Activated CD4-positive, alpha-beta T cell treated with anti-CD3 and anti-CD28 coated beads, Interleukin-10, Interleukin-2, amounts not matched to agents 100 ng/mL and 50 ng/mL, durations not matched to agents 16 hours and 8 hours (primary cell): Measurements from ENCODE around the gene SMAD1.

Experiments used
- DNase-seq: peaks from one replicate; pipeline ENCODE4 v3.0.0-alpha.2; 2020

Gene SMAD1

DNA sequence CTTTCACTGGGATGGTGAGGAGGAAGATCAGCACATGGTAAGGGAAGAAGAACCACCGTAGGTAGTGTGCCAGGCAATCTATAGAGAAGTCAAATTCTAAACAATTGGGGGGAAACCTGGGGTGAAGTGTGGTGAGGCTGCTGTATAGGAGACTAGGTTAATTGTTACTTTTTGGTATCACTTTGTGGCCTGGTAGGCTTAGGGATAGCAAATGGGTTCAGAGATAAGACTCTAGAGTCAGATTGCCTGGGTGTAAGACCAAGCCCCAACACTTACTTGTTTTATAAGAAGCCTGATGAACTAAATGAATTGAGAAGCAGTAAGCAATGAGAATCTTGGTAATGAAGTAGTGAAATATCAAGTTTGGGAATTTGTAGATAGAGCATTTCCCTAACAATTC lies 8.7 kb downstream of the SMAD1 start:
- DNase-seq: no peak

DNA sequence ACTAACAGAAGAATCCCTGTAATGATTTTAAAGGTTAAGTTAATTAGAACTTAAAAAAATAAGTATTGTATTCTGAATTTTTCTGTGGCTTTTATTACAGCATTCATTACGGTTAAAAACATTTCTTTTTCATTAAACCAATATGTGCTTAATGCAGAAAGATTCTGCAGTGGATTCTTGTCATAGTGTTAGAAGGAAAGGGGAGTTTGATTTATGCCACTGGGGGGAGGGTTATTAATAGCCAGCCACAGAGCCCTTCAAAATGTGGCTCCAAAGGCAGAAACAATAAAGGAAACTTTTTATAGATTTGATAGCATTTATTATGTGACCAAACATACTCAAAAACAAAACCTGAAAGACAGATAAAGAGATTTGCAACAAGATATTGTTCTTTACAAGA lies 9.1 kb downstream of the SMAD1 start:
- no peak for DNase-seq

DNA sequence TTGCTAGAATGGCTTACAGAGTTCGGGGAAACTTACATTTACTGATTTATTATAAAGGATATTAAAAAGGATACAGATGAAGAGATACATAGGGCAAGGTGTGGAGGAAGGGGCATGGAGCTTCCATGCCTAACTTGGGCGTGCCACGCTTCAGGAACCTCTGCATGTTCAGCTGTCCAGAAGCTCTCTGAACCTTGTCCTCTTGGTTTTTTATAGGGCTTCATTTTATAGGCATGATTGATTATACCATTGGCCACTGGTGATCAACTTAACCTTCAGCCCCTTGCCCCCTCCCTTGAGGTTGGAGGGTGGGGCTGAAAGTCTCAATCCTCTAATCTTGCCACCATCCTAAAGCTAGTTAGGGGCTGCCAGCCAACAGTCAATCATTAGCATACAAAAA lies 10.7 kb downstream of the SMAD1 start:
- DNase-seq: no peak

DNA sequence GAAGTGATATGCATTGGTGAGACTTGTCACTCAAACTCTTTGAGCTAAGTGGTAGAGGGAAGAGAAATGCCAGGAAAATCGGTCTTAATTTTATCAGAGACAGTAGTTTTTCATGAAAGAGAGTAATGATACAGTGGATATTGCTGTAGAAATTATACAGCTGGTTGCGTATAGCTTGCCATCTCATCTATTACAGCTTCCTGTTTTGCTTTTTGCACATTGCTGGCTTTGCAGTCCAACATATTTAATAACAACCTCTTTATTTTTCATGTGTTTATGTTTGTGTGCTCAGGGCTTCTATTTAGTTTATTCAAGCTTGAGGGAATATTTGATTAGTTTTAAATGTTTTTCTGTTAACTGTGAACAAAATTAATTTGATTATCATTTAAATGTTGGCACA lies 11.5 kb downstream of the SMAD1 start:
- no peak for DNase-seq

DNA sequence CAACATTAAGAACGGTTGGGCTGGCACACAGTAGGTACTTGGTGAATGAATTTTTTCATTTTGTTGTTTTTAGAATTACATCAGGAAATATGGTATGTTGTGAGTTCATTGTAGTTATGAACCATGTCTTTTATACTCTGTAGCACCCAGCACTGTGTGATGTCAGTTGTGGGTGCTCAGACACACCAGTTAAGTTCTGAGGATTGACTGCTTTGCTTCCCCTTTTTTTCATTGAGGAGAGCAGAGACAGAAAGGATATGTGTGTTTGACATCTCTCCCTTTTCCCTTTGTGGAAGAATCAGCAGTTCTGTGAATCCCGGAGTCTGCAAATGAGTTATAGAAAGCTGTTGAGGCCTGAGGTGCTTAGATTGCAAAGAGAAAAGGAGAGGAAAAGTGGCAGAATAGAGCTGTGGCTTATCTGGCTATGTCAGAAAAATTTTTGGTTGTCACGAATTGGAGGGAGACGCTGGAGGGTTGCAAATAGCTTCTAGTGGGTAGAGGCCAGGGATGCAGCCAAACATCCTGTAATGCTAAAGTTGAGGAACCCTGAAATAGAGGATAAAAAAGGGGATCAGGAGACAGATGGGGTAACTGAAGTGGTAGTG lies 13.1 kb downstream of the SMAD1 start:
- no peak for DNase-seq

DNA sequence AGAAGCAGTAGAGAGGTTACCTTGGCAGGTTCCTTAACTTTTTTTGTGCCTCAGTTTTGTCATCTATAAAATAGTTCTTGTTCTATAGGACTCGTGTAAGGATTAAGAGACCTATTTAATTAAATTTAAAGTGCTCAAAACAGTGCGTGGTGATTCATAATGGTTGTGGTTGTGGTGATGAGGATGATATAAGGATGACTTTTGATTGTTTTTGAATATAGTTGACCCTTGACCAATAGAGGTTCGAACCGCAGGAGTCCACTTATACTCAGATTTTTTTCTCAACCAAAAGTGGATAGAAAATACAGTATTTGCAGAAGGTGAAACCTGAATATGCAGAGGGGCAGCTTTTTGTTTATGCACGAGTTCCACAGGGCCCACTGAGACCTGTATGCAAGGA lies 14.6 kb downstream of the SMAD1 start:
- no peak for DNase-seq

DNA sequence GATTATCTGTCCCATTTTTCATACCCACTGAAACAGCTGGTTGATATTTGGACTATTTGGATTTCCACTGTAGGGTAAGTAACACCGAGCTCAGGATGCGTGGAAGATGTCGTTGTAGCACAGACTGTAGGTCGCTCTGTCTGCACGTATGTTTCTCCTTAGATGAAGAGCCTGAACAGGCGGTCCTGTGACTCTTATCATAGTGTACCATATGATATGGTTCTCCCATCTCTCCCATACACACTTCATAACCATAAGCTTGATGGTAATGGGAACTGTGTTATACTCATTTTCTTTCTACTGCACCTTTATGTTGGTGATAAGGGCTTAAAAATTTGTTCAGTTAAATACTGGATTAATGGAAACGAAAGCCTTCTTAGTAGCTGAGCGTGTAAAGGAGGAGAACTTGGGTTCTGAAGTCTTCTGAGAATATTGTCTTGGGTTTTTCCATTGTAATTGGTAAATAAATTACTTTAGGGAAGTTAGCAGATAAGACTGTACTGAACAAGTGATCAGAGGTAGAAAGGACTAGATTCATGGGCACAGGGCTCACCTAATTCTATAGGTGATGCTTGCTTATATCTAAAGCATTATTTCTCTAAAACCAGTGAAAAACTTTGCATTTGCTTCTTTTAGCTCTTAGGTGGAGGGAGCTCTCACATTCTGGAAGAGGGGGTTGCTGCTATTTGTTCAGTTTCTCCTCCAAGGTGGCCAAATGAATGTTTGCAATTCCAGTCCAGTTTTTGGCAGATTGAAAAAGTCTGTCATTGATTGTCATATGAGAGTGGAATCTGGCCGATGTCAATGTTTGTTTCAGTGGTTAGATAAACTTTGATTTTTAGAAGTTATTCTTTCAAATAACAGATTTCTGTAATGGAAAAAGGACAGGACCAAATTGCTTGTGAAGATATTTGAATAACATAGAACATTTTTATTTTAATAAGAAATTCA lies 15.8 kb downstream of the SMAD1 start:
- DNase-seq: no peak

DNA sequence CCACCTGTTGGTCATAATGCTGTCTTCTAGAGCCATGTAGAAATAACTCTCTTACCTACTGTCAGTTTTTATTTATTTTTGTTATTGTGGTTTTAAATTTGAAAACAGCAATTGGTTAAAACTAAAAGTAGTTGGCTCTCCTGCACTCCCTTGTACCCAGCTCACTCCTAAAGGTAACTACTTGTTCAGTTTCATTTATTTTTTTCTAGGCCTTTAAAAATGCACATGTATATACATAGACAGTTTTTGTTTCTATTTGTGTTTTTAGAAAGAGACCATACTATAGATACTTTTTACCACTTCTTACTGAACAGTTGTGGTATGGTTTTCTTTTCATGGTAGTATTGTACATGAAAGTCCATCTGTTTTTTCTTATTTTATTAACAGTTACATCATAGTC lies 16.8 kb downstream of the SMAD1 start:
- DNase-seq: no peak

DNA sequence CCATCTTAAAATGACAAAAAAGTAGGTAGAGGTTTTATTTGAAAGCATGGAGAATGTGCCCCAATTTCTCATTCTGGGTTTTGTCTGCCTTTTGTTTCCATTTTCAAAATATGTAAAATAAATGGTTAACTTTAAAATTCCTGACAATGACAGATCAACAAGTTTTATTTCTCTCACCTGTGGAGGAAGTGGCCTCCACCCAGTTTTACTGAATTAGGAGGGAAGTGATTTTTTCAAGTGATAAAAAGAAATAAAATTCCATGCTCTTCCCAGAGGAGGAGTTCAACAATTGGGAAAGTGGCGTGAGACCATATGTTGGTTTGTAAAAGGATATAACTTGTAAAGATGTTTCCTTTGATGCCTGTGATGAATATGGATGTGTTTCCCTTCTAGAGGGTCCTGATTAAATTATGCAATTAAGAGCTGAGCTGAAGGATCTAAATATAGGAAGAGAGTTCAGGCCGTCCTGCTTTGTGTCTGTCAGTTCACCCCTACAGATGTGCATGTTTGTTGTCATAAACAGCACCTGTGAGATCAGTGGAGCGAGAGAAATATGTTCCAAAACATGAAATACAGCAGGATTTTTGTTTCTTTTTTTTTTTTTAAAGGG lies 19.5 kb downstream of the SMAD1 start:
- DNase-seq: no peak

DNA sequence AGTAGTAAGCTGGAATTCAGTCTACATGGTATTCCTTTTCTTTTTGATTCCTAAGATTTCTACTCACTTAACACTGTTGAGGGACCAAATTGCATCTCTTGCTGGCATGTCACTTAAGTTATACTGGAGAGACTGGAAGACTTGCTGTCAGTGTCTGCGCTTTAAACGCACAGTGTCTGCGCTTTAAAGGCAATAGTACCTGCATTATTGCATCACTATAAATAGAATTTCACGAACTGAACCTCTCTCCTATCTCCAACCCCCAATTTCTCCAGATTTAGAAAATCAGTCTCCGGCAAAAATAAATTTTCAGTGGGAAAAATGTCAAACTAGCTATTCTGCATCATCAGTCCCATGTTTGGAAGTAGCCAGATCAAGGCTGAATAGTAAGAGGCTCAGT lies 21.2 kb downstream of the SMAD1 start:
- DNase-seq: no peak

DNA sequence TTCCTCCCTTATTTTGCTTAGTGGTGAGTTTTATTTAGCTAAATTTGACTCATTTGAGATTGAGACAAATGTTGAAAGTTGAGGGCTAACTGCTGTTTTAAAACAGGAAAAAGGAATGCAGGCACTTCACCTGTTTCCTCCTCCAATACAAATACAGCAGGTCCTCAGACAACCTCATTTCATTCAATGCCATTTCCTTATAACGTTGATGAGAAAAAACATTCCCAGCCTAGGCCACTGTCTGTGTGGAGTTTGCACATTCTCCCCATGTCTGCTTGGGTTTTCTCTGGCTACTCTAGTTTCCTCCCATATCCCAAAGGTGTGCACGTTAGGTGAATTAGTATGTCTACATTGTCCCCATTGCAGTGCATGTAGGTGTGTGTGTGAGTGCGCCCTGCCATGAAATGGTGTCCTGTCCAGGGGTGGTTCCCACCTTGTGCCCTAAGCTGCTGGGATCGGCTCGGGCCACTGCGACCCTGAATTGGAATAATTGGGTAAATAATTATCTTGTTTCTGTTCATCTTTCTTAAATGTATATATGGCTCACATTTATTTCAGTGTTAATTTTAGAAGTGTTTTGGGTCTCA lies 21.9 kb downstream of the SMAD1 start:
- DNase-seq: no peak

DNA sequence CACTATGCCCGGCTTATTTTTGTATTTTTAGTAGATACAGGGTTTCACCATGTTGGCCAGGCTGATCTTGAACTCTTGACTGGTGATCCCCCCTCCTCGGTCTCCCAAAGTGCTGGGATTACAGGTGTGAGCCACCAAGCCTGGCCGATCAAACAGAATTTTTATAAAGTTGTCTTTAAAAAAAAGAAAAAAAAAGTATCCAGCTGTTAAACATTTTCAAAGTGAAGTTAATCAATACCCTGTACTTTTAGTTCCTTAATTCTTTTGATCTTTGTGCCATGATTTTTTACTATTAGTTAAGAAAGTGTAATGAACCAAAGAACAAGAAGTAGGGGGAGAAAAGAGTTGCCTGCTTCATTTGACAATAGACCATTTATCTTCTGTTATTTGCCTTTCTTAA lies 24.3 kb downstream of the SMAD1 start:
- DNase-seq: no peak

DNA sequence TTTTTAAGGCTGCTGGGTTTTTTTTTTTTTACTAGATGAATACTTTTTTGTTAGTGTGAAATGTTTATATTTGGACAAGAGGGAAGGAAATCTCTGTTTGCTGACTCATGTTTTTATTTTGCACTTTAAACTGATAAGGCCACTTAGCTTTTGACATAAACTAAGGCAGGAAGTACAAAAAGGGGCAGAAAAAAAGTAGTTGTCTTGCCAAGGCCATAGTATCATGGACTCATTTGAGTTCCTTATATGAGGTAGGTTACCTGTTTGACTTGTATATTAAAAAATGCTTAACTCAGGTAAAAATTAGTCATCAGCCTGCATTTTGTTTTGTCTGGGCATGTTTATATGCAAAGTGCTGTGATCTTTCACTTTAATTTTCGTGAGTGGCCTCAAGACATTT lies 26.0 kb downstream of the SMAD1 start:
- no peak for DNase-seq

DNA sequence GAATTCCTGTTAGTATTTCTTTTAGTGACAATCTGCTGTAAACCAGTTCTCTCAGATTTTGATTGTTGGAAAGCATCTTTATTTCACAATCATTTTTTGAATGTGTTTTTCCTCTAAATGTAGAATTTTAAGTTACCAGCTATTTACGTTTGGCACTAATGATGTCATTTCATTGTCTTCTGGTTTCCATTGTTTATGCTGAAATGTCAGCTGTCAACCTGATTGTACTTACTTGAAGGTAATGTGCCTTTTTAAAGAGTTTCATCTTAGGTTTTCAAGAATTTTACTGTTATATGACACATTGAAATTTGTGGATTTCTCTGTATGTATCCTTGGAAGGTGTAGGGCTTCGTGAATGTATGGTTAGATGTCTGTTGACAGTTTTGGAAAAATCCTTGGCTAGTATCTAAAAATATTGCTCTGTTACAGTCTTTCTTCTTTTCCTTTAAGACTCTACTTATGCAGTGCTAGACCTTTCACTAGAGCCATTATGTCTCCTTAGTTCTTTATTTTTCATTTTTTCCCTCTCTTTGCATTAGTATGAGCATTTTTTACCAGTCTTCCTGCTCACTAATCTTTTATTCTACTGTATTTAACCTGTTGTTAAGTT lies 30.4 kb downstream of the SMAD1 start:
- DNase-seq: no peak

DNA sequence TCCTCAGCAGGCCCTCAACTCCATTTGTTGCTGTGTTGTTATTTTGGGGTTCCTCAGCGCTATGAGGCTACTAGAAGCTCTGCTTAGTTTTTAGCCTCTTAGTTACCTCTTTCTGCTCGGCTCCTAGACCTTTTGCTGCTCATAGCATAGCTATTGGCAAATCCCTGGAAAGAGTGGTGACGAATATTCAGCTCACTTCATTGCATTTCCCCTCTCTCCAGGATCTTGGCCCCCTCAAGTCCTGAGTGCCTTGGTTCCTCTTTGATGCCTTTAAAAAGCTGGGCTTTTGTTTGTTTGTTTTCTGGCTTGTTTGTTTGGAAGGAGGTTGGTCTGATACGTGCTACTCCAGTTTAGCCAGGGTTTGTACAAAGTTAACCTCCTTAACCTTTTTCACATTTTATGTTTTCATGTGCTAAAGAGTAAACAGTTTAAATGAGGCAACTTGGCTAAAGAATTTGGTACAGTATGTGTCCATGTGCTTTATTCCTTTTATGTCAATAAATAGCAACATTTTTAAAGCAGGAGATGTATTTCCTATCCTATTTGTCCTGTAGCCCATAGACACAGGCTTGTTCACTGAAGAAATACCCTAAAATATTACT lies 31.5 kb downstream of the SMAD1 start:
- DNase-seq: no peak

DNA sequence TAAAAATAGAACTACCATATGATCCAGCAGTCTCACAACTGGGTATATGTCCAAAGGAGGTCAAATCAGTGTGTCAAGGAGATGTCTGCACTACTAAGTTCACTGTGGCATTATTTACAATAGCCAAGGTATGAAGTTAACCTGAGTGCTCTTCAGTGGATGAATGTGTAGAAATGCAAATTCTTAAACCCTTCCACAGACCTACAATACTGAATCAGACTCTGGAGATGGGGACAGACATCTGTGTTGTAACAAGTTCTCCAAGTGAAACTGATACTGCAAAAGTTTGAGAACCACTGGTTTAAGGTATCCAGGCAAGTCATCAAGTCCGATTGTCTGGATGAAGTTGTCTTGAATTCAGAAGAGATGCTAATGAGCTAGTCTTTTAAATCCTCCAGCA lies 38.5 kb downstream of the SMAD1 start:
- DNase-seq: no peak

DNA sequence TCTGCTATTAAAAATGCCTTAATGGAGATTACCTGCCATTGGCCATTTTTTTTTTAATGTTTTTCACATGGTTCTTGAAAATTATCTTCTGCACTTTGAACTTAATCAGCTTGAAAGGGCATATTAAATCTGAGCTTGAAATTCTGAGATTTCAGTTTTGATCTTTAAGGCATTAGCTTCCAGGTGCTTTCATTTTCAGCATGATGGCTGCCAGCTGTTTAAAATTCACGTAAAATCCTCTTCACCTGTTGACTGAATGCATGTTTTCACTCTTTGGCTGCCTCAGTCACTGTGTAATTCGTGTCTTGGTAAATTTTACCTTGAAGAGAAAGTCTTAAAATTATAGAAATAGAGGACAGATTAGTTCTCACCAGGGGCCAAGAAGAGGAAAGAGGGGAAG lies 39.6 kb downstream of the SMAD1 start:
- DNase-seq: no peak

DNA sequence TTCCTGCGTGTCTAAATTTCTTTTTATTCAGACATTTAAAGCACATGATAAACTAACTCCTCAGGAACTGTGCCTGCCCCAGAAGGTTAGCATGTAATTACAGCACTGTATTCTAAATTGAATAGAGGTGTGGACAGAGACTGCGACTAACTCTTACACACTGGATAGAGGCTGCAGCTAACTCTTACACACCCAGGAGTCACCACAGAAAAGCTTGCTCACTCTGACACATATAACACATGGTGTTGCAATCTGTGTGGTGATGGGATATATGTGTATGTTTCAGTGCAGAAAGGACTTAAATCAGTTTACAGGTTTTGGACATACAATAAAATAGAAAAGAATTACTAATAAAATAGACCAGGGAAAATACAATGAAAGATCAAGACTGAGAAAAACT lies 41.5 kb downstream of the SMAD1 start:
- DNase-seq: no peak

DNA sequence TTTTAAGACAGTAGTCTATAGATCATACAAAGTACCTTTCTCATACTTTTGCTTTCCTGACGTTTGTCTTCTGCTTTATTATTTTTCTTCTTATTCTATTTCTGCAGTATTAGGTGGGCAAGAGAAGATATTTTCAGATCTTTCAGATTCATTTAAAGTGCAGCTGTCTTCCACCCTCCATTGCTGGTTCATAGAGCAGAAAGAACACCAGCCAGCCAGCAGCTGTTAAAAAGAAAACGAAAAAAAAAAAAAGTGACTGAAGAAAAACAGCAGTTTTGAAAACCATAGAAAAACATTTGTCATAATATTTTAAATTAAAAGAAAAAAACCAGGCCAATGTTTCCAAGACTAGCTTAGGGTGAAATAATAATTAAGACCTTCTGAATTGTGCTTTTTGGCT lies 42.9 kb downstream of the SMAD1 start:
- no peak for DNase-seq

DNA sequence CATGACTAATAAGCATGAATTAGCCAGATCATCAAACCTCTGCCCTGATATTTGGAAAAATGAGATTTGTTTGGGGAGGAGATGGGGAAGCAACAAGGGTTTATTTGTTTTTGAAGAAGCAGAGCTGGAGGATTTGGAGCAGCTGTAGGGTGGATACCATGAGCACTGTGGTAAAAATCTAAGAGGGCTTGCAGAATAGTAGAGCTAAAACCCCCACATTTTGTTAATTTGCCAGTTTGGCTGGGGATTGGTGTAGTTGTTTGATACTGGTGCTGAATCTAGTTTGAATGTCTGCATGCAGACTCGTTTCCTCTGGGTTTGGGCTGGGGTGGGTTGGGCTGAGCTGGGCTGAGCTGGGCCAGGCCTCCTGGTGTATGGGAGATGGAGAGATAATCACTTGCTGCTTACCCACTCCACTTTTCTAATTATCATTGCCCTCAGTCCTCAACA lies 43.7 kb downstream of the SMAD1 start:
- no peak for DNase-seq

DNA sequence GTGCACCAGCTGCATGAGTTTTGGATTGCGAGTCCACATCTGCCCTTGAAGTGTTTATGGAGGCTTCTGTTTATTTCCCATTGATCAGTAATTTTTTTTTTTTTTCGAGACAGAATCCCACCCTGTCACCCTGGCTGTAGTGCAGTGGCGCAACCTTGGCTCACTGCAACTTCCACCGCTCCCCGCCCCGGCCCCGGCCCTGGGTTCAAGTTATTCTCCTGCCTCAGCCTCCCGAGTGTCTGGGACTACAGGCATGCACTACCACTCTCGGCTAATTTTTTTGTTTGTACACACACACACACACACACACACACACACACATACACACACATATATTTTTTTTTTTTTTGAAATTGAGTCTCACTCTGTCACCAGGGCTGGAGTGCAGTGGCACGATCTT lies 46.1 kb downstream of the SMAD1 start:
- no peak for DNase-seq

DNA sequence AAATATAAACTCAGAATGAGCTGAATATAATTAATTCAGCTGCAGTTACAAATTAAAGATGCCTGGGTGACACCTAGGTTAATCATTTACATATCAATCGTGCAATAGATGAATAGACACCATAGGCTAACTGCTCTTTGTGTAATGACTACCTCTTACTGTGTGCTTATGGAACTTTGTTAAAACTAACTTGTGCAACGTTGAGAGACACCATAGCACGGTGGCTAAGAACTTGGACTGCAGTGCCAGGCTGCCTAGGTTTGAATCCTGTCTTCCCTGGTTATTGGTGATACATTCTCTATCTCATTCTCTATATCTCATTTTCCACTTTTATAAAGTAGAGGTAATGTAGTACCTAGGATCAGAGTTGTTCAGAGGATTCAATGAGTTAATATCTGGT lies 46.9 kb downstream of the SMAD1 start:
- DNase-seq: no peak

DNA sequence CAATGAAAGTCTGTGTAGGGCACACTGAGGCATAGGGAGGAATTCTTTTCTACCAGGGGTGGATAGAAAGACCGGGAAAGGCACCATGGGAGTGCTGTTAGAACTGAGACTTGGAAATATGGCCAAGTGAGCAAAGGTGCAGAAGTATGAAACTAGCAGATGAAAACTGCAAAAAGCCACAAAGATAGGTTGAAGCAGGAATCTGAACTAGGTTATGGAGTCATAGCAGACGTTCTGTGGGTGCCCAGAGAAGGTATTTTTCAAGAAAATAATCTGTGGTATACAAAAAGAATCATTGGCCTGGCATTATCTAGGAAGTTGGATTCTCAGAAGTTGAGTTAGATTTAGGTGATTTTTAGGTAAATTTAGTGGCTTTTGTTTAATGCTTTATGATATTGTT lies 48.5 kb downstream of the SMAD1 start:
- DNase-seq: no peak
